Activated CD8-positive, alpha-beta T cell treated with anti-CD3 and anti-CD28 coated beads for 36 hours (primary cell): ENCODE data around the gene HJURP. TPM values are rescaled to one million over a fixed set of nuclear protein-coding genes. Genes with fewer than 3 reads are reported as not detected.

ENCODE experiments used
- ATAC-seq: fragments of 200-7000 bp; cut with Tn5 transposase; one replicate; pipeline ENCODE4 v1.10.0; 2021; ENCODE audit warnings: mild to moderate bottlenecking, moderate library complexity
- CTCF ChIA-PET: fragments of 350-600 bp; sonication (Branson Sonifier 250); formaldehyde crosslinking; loops from one replicate; lab custom pipeline; 2021; ENCODE audit warnings: antibody characterized with exemption; lab: Charles Lee
- POLR2A ChIA-PET: fragments of 350-600 bp; sonication (Branson Sonifier 250); formaldehyde crosslinking; loops from one replicate; lab custom pipeline; 2021; ENCODE audit warnings: antibody characterized with exemption; lab: Charles Lee
- DNase-seq: peaks from one replicate; pipeline ENCODE4 v3.0.0-alpha.2; 2020
- H3K27ac Mint-ChIP-seq: one replicate; pipeline ENCODE4 v1.8.0; 2021; ENCODE audit warnings: mild to moderate bottlenecking, mixed read lengths
- H3K27me3 Mint-ChIP-seq: one replicate; pipeline ENCODE4 v1.8.0; 2021; ENCODE audit warnings: mixed read lengths
- H3K36me3 Mint-ChIP-seq: one replicate; pipeline ENCODE4 v1.8.0; 2021; ENCODE audit warnings: low read depth, mixed read lengths
- H3K4me1 Mint-ChIP-seq: one replicate; pipeline ENCODE4 v1.8.0; 2021; ENCODE audit warnings: low read depth, mixed read lengths
- H3K4me3 Mint-ChIP-seq: one replicate; pipeline ENCODE4 v1.8.0; 2021; ENCODE audit warnings: mild to moderate bottlenecking, moderate library complexity, mixed read lengths
- H3K9me3 Mint-ChIP-seq: one replicate; pipeline ENCODE4 v1.8.0; 2021; ENCODE audit warnings: mixed read lengths
- intact Hi-C: fragments of 100-400 bp; cut with micrococcal nuclease; formaldehyde crosslinking; loops from one replicate; pipeline ENCODE4 v1.10.0; 2022
- total RNA-seq, 2 experiments: library from RNA; stranded (reverse); gene quantifications; one replicate each; pipeline ENCODE4 v1.2.3, GENCODE V29; 2021
- TF ChIP-seq, protein P1 (sequence below): fragments of 200-600 bp; IDR thresholded peaks from one replicate; pipeline ENCODE4 v1.8.0; 2022; ENCODE audit warnings: antibody characterized with exemption, mild to moderate bottlenecking

Gene HJURP
- total RNA-seq, 2 experiments from 2014 or later, result 79.8 to 83.6 TPM

- POLR2A ChIA-PET, result no interaction called here
- intact Hi-C loops, result no loop called here
- DNase-seq (no peak), ATAC-seq (no peak)
- Mint-ChIP-seq H3K4me3 (no peak overlapping the region), H3K36me3 (no peaks in the 10 kb centered on the region), H3K27me3 (peaks cover 6% of the 10 kb centered on the region), H3K9me3 (no peaks in the 10 kb centered on the region), H3K27ac (no peak overlapping the region), H3K4me1 (no peaks in the 10 kb centered on the region)
- CTCF ChIA-PET, result interaction anchor here (1.3 kb wide), 1 partner anchor 11 kb away, joined by 3 read pairs; no protein-coding TSS in a partner anchor
- TF ChIP-seq, protein P1, sequence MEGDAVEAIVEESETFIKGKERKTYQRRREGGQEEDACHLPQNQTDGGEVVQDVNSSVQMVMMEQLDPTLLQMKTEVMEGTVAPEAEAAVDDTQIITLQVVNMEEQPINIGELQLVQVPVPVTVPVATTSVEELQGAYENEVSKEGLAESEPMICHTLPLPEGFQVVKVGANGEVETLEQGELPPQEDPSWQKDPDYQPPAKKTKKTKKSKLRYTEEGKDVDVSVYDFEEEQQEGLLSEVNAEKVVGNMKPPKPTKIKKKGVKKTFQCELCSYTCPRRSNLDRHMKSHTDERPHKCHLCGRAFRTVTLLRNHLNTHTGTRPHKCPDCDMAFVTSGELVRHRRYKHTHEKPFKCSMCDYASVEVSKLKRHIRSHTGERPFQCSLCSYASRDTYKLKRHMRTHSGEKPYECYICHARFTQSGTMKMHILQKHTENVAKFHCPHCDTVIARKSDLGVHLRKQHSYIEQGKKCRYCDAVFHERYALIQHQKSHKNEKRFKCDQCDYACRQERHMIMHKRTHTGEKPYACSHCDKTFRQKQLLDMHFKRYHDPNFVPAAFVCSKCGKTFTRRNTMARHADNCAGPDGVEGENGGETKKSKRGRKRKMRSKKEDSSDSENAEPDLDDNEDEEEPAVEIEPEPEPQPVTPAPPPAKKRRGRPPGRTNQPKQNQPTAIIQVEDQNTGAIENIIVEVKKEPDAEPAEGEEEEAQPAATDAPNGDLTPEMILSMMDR, result no peak
Measured at GRCh38 chr2:233807966-233808935, 46.1 kb downstream of the HJURP start.

DNA sequence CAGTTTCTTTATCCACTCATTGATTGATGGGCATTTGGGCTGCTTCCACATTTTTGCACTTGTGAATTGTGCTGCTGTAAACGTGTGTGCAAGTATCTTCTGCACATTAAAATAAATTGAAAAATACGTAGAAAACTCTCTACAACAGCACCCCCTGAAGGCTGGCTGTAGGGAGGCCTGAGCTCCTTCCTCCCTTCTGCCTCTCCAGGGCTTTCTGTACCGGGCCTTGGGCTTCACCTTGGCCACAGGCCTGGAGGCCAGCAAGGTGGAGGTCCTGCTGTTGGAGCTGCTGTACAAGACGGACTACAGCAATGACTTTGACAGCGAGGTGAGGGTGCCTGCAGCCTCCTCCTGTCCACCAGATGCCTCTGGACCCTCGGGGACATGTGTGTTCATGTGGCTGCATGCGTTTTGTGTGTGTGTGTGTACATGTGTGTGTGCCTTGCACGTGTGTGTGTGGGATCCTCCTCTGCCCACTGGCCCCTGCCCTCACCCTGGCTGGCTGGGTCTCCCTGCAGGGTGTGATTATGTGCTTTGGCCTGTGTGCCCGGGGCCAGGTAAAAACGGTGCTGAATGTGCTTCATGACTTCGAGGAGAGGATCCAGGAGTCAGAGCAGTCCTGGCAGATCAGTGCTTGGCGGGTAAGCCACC is 47.0 kb downstream of the HJURP start:
- intact Hi-C loops, result no loop called here
- ATAC-seq, result no peak
- no peak for DNase-seq
- H3K27me3 Mint-ChIP-seq, result peaks cover 9% of the 10 kb centered on the region
- POLR2A ChIA-PET, result no interaction called here
- H3K27ac Mint-ChIP-seq, result no peak overlapping the region
- TF ChIP-seq, protein P1, result no peak
- H3K4me3 Mint-ChIP-seq, result no peak overlapping the region
- no peaks in the 10 kb centered on the region for H3K9me3 Mint-ChIP-seq
- no peaks in the 10 kb centered on the region for H3K4me1 Mint-ChIP-seq
- CTCF ChIA-PET, result interaction anchor here (1.3 kb wide), 1 partner anchor 12 kb away, joined by 3 read pairs; no protein-coding TSS in a partner anchor
- no peaks in the 10 kb centered on the region for H3K36me3 Mint-ChIP-seq

DNA sequence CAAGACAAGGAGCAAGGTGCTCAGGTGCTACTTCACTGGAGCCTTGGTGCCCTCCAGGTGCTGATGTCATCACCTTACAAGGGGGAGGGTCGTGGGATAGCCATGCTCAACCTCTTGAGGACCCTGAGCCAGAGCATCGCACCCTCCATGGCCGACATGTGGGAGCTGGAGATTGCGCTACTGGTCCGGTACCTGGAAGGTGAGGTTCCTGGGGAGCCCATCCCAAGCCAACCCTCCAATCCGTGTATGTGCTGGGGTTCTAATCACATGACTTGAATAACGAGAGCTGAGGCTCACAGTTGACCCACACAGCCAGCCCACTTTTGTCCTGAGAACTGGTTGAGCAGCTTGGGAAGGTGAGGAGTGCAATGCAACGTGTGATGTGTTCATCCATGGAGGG is 50.3 kb downstream of the HJURP start:
- peaks cover 2% of the 10 kb centered on the region for H3K4me1 Mint-ChIP-seq
- intact Hi-C loops, result no loop called here
- TF ChIP-seq, protein P1, result no peak
- no peaks in the 10 kb centered on the region for H3K9me3 Mint-ChIP-seq
- ChIA-PET POLR2A (interaction anchor here (0.6 kb wide), 1 partner anchor 78 kb away, joined by 3 read pairs; no protein-coding TSS in a partner anchor), CTCF (interaction anchor here (1.8 kb wide), 1 partner anchor 8 kb away, joined by 5 read pairs; no protein-coding TSS in a partner anchor)
- no peak overlapping the region for H3K27ac Mint-ChIP-seq
- H3K27me3 Mint-ChIP-seq, result peaks cover 7% of the 10 kb centered on the region
- H3K36me3 Mint-ChIP-seq, result no peaks in the 10 kb centered on the region
- no peak for ATAC-seq
- H3K4me3 Mint-ChIP-seq, result no peak overlapping the region
- no peak for DNase-seq

DNA sequence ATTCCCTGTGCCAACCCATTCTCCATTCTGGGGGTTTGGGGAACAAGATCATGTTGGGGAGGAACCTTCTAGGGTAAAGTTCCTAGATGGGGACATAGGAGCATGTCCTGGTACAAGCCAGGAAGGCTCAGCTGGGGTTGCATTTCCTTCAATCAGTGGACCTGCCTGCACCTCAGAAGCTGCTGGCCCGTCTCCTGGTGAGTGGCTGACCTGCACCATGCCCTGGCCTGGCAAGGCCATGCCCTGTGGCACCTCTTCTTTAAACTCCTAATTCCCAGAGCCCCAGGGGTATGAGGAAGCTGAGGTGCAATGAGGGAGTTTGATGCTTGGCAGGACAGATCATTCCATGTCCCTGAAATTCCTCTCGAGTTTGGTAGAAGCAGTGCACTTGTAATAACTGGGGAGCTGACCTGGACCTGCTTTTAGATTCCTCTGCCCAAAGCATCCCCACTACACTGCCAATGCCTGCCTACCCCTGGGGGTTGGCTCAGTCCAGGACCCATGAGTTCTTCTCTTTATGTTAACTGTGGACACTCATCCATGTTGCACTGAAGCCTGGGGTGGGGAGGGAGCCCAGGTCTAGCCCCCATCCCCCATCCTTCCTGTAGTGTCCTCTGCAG is 50.9 kb downstream of the HJURP start:
- no peak overlapping the region for H3K4me3 Mint-ChIP-seq
- intact Hi-C loops, result no loop called here
- H3K9me3 Mint-ChIP-seq, result no peaks in the 10 kb centered on the region
- H3K27ac Mint-ChIP-seq, result no peak overlapping the region
- CTCF ChIA-PET, result no interaction called here
- peaks cover 2% of the 10 kb centered on the region for H3K4me1 Mint-ChIP-seq
- TF ChIP-seq, protein P1, result no peak
- H3K27me3 Mint-ChIP-seq, result peaks cover 7% of the 10 kb centered on the region
- DNase-seq (no peak), ATAC-seq (no peak)
- POLR2A ChIA-PET, result no interaction called here
- no peaks in the 10 kb centered on the region for H3K36me3 Mint-ChIP-seq
